ENCODE data around the gene ZNF79.
A peak's percentile ranks its signal among the peaks of the same experiment; 100 is the strongest.

The ZNF79 gene

DNA sequence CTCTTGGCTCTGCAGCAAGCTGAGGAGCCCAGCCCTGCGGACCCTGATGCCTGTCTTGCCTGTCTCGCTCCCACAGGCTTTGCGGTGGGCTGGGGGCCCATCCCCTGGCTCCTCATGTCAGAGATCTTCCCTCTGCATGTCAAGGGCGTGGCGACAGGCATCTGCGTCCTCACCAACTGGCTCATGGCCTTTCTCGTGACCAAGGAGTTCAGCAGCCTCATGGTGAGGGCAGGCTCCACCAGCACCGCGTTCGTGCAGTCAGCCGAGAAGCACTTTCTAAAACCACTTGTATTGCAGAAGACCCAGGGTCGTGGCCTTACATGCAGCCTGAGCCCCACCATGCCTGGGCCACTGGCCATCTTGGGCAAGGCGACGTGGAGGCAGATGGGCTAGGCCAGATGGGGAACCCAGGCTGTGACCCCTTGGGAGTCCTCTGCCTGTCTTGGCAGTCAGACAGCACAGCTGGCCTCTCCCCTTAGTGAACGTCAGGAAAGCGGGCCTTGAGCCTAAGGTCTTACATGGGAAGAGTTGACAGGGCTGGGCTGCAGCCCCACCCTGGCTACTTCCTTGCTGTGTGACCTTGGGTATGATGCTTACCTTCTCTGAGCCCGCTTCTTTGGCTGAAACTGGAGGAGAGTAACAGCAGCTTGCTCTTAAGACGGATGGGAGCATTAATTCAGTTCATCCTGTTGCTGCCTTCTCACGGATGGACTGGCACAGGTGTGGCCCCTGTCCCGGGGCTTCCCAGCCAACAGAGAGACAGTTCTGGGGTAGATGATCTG, 18.6 kb upstream of the ZNF79 start:
- Mint-ChIP-seq H3K4me3 (no peak overlapping the region), H3K4me1 (no peaks in the 10 kb centered on the region), H3K9me3 (no peaks in the 10 kb centered on the region), H3K36me3 (peaks cover 12 to 14% of the 10 kb centered on the region in 2 donors), H3K27me3 (no peaks in the 10 kb centered on the region), H3K27ac (no peak overlapping the region)
- ATAC-seq (replicated peaks), result no peak
- DNase-seq, result no peak

GRCh38 chr9:127406799-127407491, 17.2 kb upstream of the ZNF79 start:
- ATAC-seq (replicated peaks) (no peak), DNase-seq (no peak)
- Mint-ChIP-seq H3K36me3 (peaks cover 10 to 14% of the 10 kb centered on the region in 2 donors), H3K4me3 (no peak overlapping the region), H3K27me3 (no peaks in the 10 kb centered on the region), H3K9me3 (no peaks in the 10 kb centered on the region), H3K27ac (no peak overlapping the region), H3K4me1 (peaks cover 4 to 10% of the 10 kb centered on the region in 2 donors)

DNA sequence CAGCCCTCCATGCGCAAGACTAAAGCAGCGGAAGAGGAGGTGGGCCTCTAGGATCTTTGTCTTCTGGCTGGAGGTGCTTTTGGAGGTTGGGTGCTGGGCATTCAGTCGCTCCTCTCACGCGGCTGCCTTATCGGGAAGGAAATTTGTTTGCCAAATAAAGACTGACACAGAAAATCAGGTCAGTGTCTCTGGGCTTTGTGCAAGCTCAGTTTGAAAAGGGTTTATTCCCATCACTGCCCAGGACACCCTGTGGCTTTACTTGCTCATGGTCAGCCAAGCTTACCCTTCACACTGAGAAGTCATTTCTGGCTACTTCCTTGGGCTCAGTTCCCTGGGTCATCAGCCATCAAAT, 16.7 kb upstream of the ZNF79 start:
- no peaks in the 10 kb centered on the region for H3K27me3 Mint-ChIP-seq
- DNase-seq, result no peak
- ATAC-seq (replicated peaks), result no peak
- H3K4me1 Mint-ChIP-seq, result peaks cover 4 to 10% of the 10 kb centered on the region in 2 donors
- H3K27ac Mint-ChIP-seq, result no peak overlapping the region
- H3K36me3 Mint-ChIP-seq, result peaks cover 9 to 11% of the 10 kb centered on the region in 2 donors
- no peaks in the 10 kb centered on the region for H3K9me3 Mint-ChIP-seq
- H3K4me3 Mint-ChIP-seq, result no peak overlapping the region

DNA sequence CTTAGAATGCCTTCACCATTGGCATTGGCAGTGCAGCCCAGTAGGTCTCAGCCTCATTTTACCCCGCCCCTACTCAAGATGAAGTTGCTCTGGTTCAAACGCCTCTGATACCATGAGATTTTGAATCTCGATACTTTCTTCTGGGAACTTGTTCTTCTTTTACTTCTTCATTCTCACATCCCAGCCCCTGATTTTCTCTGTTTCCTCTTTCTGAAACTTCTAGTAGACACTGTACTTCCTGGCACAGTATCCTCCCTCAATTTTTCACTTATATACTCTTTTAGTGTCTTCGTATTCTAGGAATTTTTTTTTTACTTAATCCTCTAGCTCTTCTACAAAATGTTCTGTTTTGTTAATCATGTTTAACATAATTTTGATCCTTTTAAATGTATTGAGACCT, 13.1 kb upstream of the ZNF79 start:
- peaks cover 0 to 7% of the 10 kb centered on the region in 2 donors for H3K27me3 Mint-ChIP-seq
- no peaks in the 10 kb centered on the region for H3K9me3 Mint-ChIP-seq

DNA sequence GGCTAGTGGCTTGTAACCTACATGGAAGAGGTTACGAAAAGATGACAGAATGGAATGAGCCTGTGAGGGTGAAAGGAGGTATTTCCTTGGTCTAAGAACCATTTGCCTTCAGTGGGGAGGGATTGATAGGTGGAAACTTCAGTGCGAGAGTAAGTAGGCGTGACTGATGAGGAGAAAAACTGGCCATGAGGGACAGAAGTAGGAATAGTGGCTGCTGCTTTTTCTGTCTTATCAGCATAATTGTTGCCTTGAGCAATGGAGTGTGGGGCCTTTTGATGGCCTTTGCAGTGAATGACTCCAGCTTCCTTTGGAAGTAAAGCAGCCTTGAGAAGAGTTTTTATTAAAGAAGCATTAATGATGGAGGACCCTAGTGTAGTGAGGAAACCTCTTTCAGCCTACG, 9.0 kb upstream of the ZNF79 start:
- H3K27ac Mint-ChIP-seq, result no peak overlapping the region
- no peak for ATAC-seq (replicated peaks)

More for the DNA sequence above, 13.1 kb upstream of the ZNF79 start:
- Mint-ChIP-seq H3K4me3 (no peak overlapping the region), H3K36me3 (peaks cover 3 to 8% of the 10 kb centered on the region in 2 donors), H3K27ac (no peak overlapping the region), H3K4me1 (peaks cover 4 to 10% of the 10 kb centered on the region in 2 donors)
- ATAC-seq (replicated peaks) (no peak), DNase-seq (no peak)

DNA sequence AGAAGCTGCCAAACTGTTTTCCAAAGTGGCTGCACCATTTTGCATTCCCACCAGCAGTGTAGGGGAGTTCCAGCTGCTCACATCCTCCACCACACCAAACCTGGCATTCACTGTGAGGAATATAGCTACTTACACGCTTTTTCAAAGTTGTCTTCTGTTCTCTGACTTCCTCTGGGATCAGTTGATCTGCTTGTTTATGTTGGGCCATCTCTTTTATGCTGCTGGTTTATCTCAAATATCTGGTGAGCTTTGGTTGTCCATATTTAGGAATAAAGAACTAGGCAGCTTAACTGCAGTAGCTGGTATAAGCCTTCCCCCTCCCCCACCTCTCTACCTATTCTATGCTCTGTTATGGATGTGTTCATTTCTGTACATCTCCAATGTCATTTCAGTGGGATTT, 8.5 kb upstream of the ZNF79 start:
- peaks cover 10 to 11% of the 10 kb centered on the region in 2 donors for H3K4me1 Mint-ChIP-seq
- no peak for DNase-seq
- H3K27ac Mint-ChIP-seq, result no peak overlapping the region
- peaks cover 0 to 7% of the 10 kb centered on the region in 2 donors for H3K27me3 Mint-ChIP-seq
- H3K36me3 Mint-ChIP-seq, result peaks cover 4 to 7% of the 10 kb centered on the region in 2 donors
- no peaks in the 10 kb centered on the region for H3K9me3 Mint-ChIP-seq
- no peak for ATAC-seq (replicated peaks)
- no peak overlapping the region for H3K4me3 Mint-ChIP-seq

More for the DNA sequence above, 9.0 kb upstream of the ZNF79 start:
- peaks cover 10 to 11% of the 10 kb centered on the region in 2 donors for H3K4me1 Mint-ChIP-seq
- peaks cover 4 to 7% of the 10 kb centered on the region in 2 donors for H3K36me3 Mint-ChIP-seq
- no peak overlapping the region for H3K4me3 Mint-ChIP-seq
- H3K9me3 Mint-ChIP-seq, result no peaks in the 10 kb centered on the region
- peaks cover 0 to 7% of the 10 kb centered on the region in 2 donors for H3K27me3 Mint-ChIP-seq
- no peak for DNase-seq

GRCh38 chr9:127417131-127418036, 6.8 kb upstream of the ZNF79 start:
- ATAC-seq (replicated peaks) (no peak), DNase-seq (no peak)
- Mint-ChIP-seq H3K4me3 (no peak overlapping the region), H3K27ac (no peak overlapping the region), H3K27me3 (peaks cover 0 to 7% of the 10 kb centered on the region in 2 donors), H3K9me3 (no peaks in the 10 kb centered on the region), H3K36me3 (peaks cover 4 to 7% of the 10 kb centered on the region in 2 donors), H3K4me1 (peaks cover 4 to 7% of the 10 kb centered on the region in 2 donors)

DNA sequence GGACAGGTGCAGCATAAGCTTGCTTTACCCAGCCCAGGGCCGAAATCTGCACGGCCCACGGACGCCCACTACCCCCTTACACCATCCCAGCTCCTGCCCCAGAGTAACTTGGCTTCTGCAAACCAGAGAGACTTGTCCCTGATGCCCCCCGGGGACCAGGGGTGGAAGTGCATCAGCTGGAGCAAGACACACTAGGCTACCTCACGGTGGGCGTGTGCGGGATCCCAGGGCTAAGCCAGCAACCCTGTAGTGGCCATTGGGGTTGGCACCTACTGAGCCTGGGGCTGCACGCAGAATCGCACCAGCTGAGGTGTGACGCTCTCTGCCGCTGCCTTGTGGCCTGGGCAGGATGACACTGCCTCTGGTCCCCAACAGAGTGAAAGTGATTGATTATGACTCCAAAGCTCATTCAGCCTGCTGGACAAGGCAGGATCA, 6.1 kb upstream of the ZNF79 start:
- Mint-ChIP-seq H3K4me1 (peaks cover 10% of the 10 kb centered on the region in 2 donors), H3K4me3 (no peak overlapping the region), H3K36me3 (peaks cover 4 to 7% of the 10 kb centered on the region in 2 donors), H3K27me3 (peaks cover 0 to 7% of the 10 kb centered on the region in 2 donors), H3K27ac (no peak overlapping the region), H3K9me3 (no peaks in the 10 kb centered on the region)
- ATAC-seq (replicated peaks) (peak; percentile 55 to 65), DNase-seq (no peak)

GRCh38 chr9:127419348-127419747, 4.8 kb upstream of the ZNF79 start:
- peak overlapping the region; percentile 72 for H3K27ac Mint-ChIP-seq
- H3K9me3 Mint-ChIP-seq, result no peaks in the 10 kb centered on the region
- peaks cover 4 to 9% of the 10 kb centered on the region in 2 donors for H3K36me3 Mint-ChIP-seq
- H3K4me1 Mint-ChIP-seq, result peaks cover 17 to 23% of the 10 kb centered on the region in 2 donors
- peaks cover 0 to 5% of the 10 kb centered on the region in 2 donors for H3K27me3 Mint-ChIP-seq
- no peak overlapping the region for H3K4me3 Mint-ChIP-seq
- ATAC-seq (replicated peaks), result no peak
- DNase-seq, result no peak

DNA sequence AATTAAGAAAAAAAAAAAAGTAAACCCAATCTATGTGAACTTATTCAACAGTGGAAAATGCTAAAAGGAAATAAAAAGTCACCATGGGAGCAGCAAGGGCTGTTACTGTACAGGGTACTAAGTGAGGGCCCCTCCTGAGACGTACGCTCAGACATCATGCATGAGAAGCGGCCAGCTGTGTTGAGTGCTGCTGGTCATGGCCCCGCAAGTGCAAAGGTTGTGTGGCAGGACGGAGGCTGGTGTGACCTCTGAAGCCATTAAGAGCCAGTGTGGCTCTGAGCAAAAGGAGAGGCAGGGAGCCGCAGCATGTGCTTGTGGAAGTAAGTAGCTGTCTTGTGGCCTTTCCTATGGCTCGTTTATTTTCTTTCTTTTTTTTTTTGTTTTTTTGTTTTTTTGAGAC, 3.1 kb upstream of the ZNF79 start:
- peaks cover 5 to 11% of the 10 kb centered on the region in 2 donors for H3K36me3 Mint-ChIP-seq
- no peaks in the 10 kb centered on the region for H3K9me3 Mint-ChIP-seq
- no peak overlapping the region for H3K4me3 Mint-ChIP-seq
- no peak overlapping the region for H3K27ac Mint-ChIP-seq
- no peaks in the 10 kb centered on the region for H3K27me3 Mint-ChIP-seq
- H3K4me1 Mint-ChIP-seq, result peaks cover 19 to 39% of the 10 kb centered on the region in 2 donors
- no peak for DNase-seq
- no peak for ATAC-seq (replicated peaks)

GRCh38 chr9:127422133-127422782, 1.9 kb upstream of the ZNF79 start:
- H3K4me3 Mint-ChIP-seq, result peak overlapping the region in 1 of 2 donors; percentile 99
- H3K9me3 Mint-ChIP-seq, result no peaks in the 10 kb centered on the region
- H3K27me3 Mint-ChIP-seq, result no peaks in the 10 kb centered on the region
- DNase-seq, result no peak
- peaks cover 12 to 18% of the 10 kb centered on the region in 2 donors for H3K36me3 Mint-ChIP-seq
- H3K27ac Mint-ChIP-seq, result no peak overlapping the region
- peaks cover 26 to 51% of the 10 kb centered on the region in 2 donors for H3K4me1 Mint-ChIP-seq
- no peak for ATAC-seq (replicated peaks)

GRCh38 chr9:127422787-127423186, 1.4 kb upstream of the ZNF79 start:
- peaks cover 28 to 56% of the 10 kb centered on the region in 2 donors for H3K4me1 Mint-ChIP-seq
- H3K27me3 Mint-ChIP-seq, result no peaks in the 10 kb centered on the region
- DNase-seq (no peak), ATAC-seq (replicated peaks) (no peak)
- peak overlapping the region; percentile 99 for H3K27ac Mint-ChIP-seq
- H3K4me3 Mint-ChIP-seq, result peak overlapping the region; percentile 99 to 100
- H3K9me3 Mint-ChIP-seq, result no peaks in the 10 kb centered on the region
- H3K36me3 Mint-ChIP-seq, result peaks cover 12 to 20% of the 10 kb centered on the region in 2 donors

DNA sequence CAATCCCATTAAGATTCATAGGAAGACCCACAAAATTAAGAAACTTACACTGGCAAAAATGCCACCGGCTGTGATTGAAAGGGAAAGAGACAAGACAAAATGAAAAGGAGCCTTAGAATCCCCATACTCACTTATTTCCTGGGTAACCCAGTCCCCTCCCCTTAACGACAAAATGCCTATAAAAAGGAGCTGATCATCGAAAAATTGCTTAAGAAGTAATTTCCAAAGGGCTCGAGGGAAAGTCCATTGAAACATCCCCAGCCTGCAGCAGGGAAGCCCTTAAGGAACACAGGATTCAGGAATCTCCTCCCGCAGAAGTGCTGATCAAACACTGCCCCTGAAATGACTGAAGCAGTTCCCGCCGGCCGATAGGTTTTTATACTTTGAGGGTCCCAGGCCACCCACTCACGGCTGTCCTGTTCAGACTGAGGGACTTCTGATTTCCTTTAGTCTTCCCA, 677 bp upstream of the ZNF79 start:
- no peak for DNase-seq
- peak overlapping the region; percentile 99 for H3K27ac Mint-ChIP-seq
- no peak for ATAC-seq (replicated peaks)
- no peaks in the 10 kb centered on the region for H3K9me3 Mint-ChIP-seq
- no peaks in the 10 kb centered on the region for H3K27me3 Mint-ChIP-seq
- peaks cover 18 to 27% of the 10 kb centered on the region in 2 donors for H3K36me3 Mint-ChIP-seq
- peak overlapping the region; percentile 99 to 100 for H3K4me3 Mint-ChIP-seq
- peaks cover 29 to 63% of the 10 kb centered on the region in 2 donors for H3K4me1 Mint-ChIP-seq
